HEK293T (cell line): Measurements from ENCODE around the gene TMEM43.
"Not testable (repeated sequence)": the region's sequence is repeated elsewhere in the genome, so short reads cannot be mapped to it uniquely, and the experiment has no call there.

Source experiments
- CTCF ChIA-PET: fragments of 350-600 bp; formaldehyde crosslinking; extraction: SDS; loops from one replicate; lab custom pipeline; 2021; ENCODE audit warnings: antibody characterized with exemption, inconsistent platforms; lab: Yijun Ruan, JAX
- POLR2A ChIA-PET: fragments of 350-600 bp; formaldehyde crosslinking; extraction: SDS; loops from one replicate; lab custom pipeline; 2020; ENCODE audit warnings: antibody characterized with exemption, inconsistent platforms; lab: Yijun Ruan, JAX
- DNase-seq: peaks from one replicate; pipeline ENCODE4 v3.0.0; 2012; ENCODE audit warnings: mixed read lengths; ENCODE audit errors: extremely low spot score
- ARNT ChIP-seq: fragments of 450-650 bp; IDR thresholded peaks from 2 replicates; pipeline ENCODE4 v1.6.1; 2017; ENCODE audit warnings: mild to moderate bottlenecking
- BHLHE40 ChIP-seq: fragments of 450-650 bp; IDR thresholded peaks from 2 replicates; pipeline ENCODE4 v1.6.1; 2016; ENCODE audit warnings: mild to moderate bottlenecking, moderate library complexity, borderline replicate concordance
- CTBP1 ChIP-seq: fragments of 450-650 bp; IDR thresholded peaks from 2 replicates; pipeline ENCODE4 v1.6.1; 2016; ENCODE audit warnings: borderline replicate concordance
- ELF4 ChIP-seq: fragments of 450-650 bp; IDR thresholded peaks from 2 replicates; pipeline ENCODE4 v1.6.1; 2017; ENCODE audit warnings: antibody characterized with exemption
- FOXA1 ChIP-seq: fragments of 450-650 bp; IDR thresholded peaks from 2 replicates; pipeline ENCODE4 v1.6.1; 2016; ENCODE audit warnings: mild to moderate bottlenecking
- FOXK2 ChIP-seq: fragments of 450-650 bp; IDR thresholded peaks from 2 replicates; pipeline ENCODE4 v1.6.1; 2016; ENCODE audit warnings: mild to moderate bottlenecking
- FOXM1 ChIP-seq: fragments of 450-650 bp; IDR thresholded peaks from 2 replicates; pipeline ENCODE4 v1.6.1; 2017; ENCODE audit warnings: mild to moderate bottlenecking, borderline replicate concordance
- HDGF ChIP-seq: fragments of 450-650 bp; IDR thresholded peaks from 2 replicates; pipeline ENCODE4 v1.6.1; 2017; ENCODE audit warnings: antibody characterized with exemption, borderline replicate concordance
- L3MBTL2 ChIP-seq: fragments of 450-650 bp; conservative IDR thresholded peaks from 2 replicates; pipeline ENCODE4 v1.6.1; 2016; ENCODE audit warnings: mild to moderate bottlenecking
- LEF1 ChIP-seq: fragments of 450-650 bp; IDR thresholded peaks from 2 replicates; pipeline ENCODE4 v1.6.1; 2017; ENCODE audit warnings: mild to moderate bottlenecking, borderline replicate concordance
- NFRKB ChIP-seq: fragments of 450-650 bp; IDR thresholded peaks from 2 replicates; pipeline ENCODE4 v1.6.1; 2016; ENCODE audit warnings: mild to moderate bottlenecking, moderate library complexity
- PKNOX1 ChIP-seq: fragments of 450-650 bp; IDR thresholded peaks from 2 replicates; pipeline ENCODE4 v1.6.1; 2016
- SP1 ChIP-seq: fragments of 450-650 bp; IDR thresholded peaks from 2 replicates; pipeline ENCODE4 v1.6.1; 2017
- SUZ12 ChIP-seq: fragments of 450-650 bp; IDR thresholded peaks from 2 replicates; pipeline ENCODE4 v1.6.1; 2016; ENCODE audit warnings: mild to moderate bottlenecking
- TARDBP ChIP-seq: fragments of 450-650 bp; IDR thresholded peaks from 2 replicates; pipeline ENCODE4 v1.6.1; 2016
- ZNF384 ChIP-seq: fragments of 450-650 bp; IDR thresholded peaks from 2 replicates; pipeline ENCODE4 v1.6.1; 2016

Gene TMEM43

GRCh38 chr3:14124615-14125192 is at the start of gene TMEM43, which contains the start of gene CHCHD4:
Gene TMEM43, plus strand, starts transcription at chr3:14125052. Its CDS starts 142 bp downstream, at chr3:14125194.
Gene CHCHD4, minus strand, starts transcription at chr3:14124870. Its CDS starts 194 bp downstream, at chr3:14124676.
- peak; percentile 76; the same call in 1 of the 2 replicates for TF ChIP-seq L3MBTL2
- no peak for TF ChIP-seq BHLHE40
- TF ChIP-seq ELF4: peak; percentile 69
- TF ChIP-seq HDGF: no peak
- no peak; the same call in none of the 2 replicates for TF ChIP-seq SUZ12
- TF ChIP-seq ZNF384: no peak
- no peak for TF ChIP-seq SP1
- no peak for TF ChIP-seq FOXA1
- no peak for TF ChIP-seq ARNT
- peak; percentile 98 for DNase-seq
- ChIA-PET POLR2A (interaction anchor here (0.8 to 2.1 kb wide), 14 partner anchors 9 to 230 kb away, joined by 3 to 20 read pairs (median 4); partner anchors contain the start of genes LSM3 and XPC), CTCF (interaction anchor here (1.1 to 1.5 kb wide), 3 partner anchors 79 to 244 kb away, joined by 3 to 11 read pairs (median 4); no protein-coding TSS in a partner anchor)

GRCh38 chr3:14075233-14075632 is 49.6 kb upstream of the TMEM43 start:
- DNase-seq, POLR2A ChIA-PET, CTCF ChIA-PET: not testable (repeated sequence)

GRCh38 chr3:14077310-14077709 is 47.5 kb upstream of the TMEM43 start:
- no peak for DNase-seq
- ChIA-PET POLR2A (no interaction called here), CTCF (no interaction called here)
- TF ChIP-seq HDGF (no peak), SUZ12 (no peak), ELF4 (no peak), FOXA1 (no peak), BHLHE40 (no peak), ARNT (no peak), SP1 (no peak), L3MBTL2 (no peak), NFRKB (no peak), FOXM1 (no peak), PKNOX1 (no peak), CTBP1 (no peak), LEF1 (no peak), FOXK2 (no peak), TARDBP (no peak), ZNF384 (no peak)

GRCh38 chr3:14082108-14082657 is 42.7 kb upstream of the TMEM43 start:
- TF ChIP-seq NFRKB: no peak
- TF ChIP-seq ARNT: no peak
- no peak for TF ChIP-seq SP1
- TF ChIP-seq BHLHE40: no peak
- TF ChIP-seq HDGF: no peak
- no peak for TF ChIP-seq ELF4
- no peak for TF ChIP-seq TARDBP
- no peak for TF ChIP-seq SUZ12
- TF ChIP-seq PKNOX1: no peak
- no peak for TF ChIP-seq ZNF384
- no peak for TF ChIP-seq CTBP1
- no peak for TF ChIP-seq LEF1
- TF ChIP-seq L3MBTL2: no peak
- no peak for TF ChIP-seq FOXA1
- DNase-seq: no peak
- ChIA-PET CTCF (no interaction called here), POLR2A (no interaction called here)

- DNase-seq, POLR2A ChIA-PET, CTCF ChIA-PET: not testable (repeated sequence)
These were observed 37.4 kb upstream of the TMEM43 start for GRCh38 chr3:14087461-14087860.

GRCh38 chr3:14091959-14092358 is 32.9 kb upstream of the TMEM43 start:
- DNase-seq, CTCF ChIA-PET, POLR2A ChIA-PET: not testable (repeated sequence)

GRCh38 chr3:14092464-14092863 is 32.4 kb upstream of the TMEM43 start:
- TF ChIP-seq LEF1 (no peak), NFRKB (no peak), L3MBTL2 (no peak), FOXA1 (no peak), SP1 (no peak), ELF4 (no peak), CTBP1 (no peak), PKNOX1 (no peak), ZNF384 (no peak), BHLHE40 (no peak), FOXM1 (no peak), TARDBP (no peak), SUZ12 (no peak), ARNT (no peak), FOXK2 (no peak), HDGF (no peak)
- ChIA-PET CTCF (no interaction called here), POLR2A (no interaction called here)
- DNase-seq: no peak
